HCT116 (cell line): ENCODE measurements around the gene KCNAB2. TPM values are rescaled to one million over a fixed set of nuclear protein-coding genes. Genes with fewer than 3 reads are reported as not detected.

Experiments used
- ATAC-seq: fragments of 200-7000 bp; cut with Tn5 transposase; 2 replicates; pipeline ENCODE4 v1.9.1; 2020; ENCODE audit warnings: mild to moderate bottlenecking, moderate library complexity
- BruUV-seq: library from RNA; stranded (reverse); fragments of 400-500 nt; replicated peaks from 2 replicates; lab custom pipeline; 2021; lab: Mats Ljungman, UMichigan
- CTCF ChIA-PET: fragments of 300-600 bp; sonication (Branson Sonifier 250); formaldehyde crosslinking; loops from one replicate; lab custom pipeline; 2021; ENCODE audit warnings: antibody characterized with exemption; lab: Charles Lee
- POLR2A ChIA-PET: fragments of 300-600, 350-600 bp; sonication (Branson Sonifier 250); formaldehyde crosslinking; loops from one replicate; lab custom pipeline; 2021; ENCODE audit warnings: antibody characterized with exemption; lab: Charles Lee
- RAD21 ChIA-PET, 2 experiments: fragments of 300-600 bp; sonication (Branson Sonifier 250); formaldehyde crosslinking; loops; one replicate each; lab custom pipeline; 2023; ENCODE audit warnings: low total read pairs in 2 of 2; ENCODE audit not compliant: uncharacterized antibody in 2 of 2, unreplicated experiment in 2 of 2, low non-redundant PET in 1 of 2; lab: Charles Lee
- DNase-seq: peaks from one replicate; pipeline ENCODE4 v3.0.0-alpha.2; 2010; ENCODE audit warnings: low read depth, low spot score
- H2AFZ ChIP-seq: fragments of 200-600 bp; shearing (Covaris generic), sonication (generic); 2 replicates; pipeline ENCODE4 v1.6.1; 2017; ENCODE audit warnings: low read depth, mixed run types, mixed read lengths, antibody characterized with exemption, low read length; ENCODE audit not compliant: poor library complexity, severe bottlenecking
- H3K27ac ChIP-seq: 2 replicates; pipeline ENCODE4 v1.5.1; 2012; ENCODE audit warnings: low read depth, low read length
- H3K27me3 ChIP-seq: fragments of 200-600 bp; sonication (generic); 2 replicates; pipeline ENCODE4 v1.6.1; 2016; ENCODE audit warnings: mixed run types, low read length, mixed read lengths; ENCODE audit not compliant: insufficient read depth
- H3K36me3 ChIP-seq, 2 experiments: fragments of 200-500 bp in 1 of 2; fragments of 200-600 bp in 1 of 2; sonication (Bioruptor generic) in 1 of 2; sonication (generic) in 1 of 2; 2 replicates each; pipeline versions ENCODE4 v1.5.1 to v1.6.1; 2014 to 2016; ENCODE audit warnings: low read length in 2 of 2, inconsistent platforms in 1 of 2, mixed read lengths in 1 of 2, mixed run types in 1 of 2; ENCODE audit not compliant: insufficient read depth in 2 of 2, control insufficient read depth in 1 of 2
- H3K4me1 ChIP-seq, 2 experiments: fragments of 200-600 bp in 1 of 2; sonication (generic) in 1 of 2; 2 replicates each; pipeline versions ENCODE4 v1.5.1 to v1.6.1; 2012 to 2017; ENCODE audit warnings: low read length in 2 of 2, inconsistent platforms in 1 of 2, mild to moderate bottlenecking in 1 of 2, mixed read lengths in 1 of 2, mixed run types in 1 of 2, moderate library complexity in 1 of 2; ENCODE audit not compliant: insufficient read depth in 2 of 2, control insufficient read depth in 1 of 2
- H3K4me2 ChIP-seq: fragments of 200-600 bp; sonication (generic); 2 replicates; pipeline ENCODE4 v1.6.1; 2017; ENCODE audit warnings: mixed run types, low read length, mixed read lengths
- H3K4me3 ChIP-seq, 2 experiments: fragments of 200-600 bp in 1 of 2; sonication (generic) in 1 of 2; replicated peaks in 1 of 2; 2 replicates each; pipeline ENCODE4 v1.5.1; 2011 to 2016; ENCODE audit warnings: low read length in 2 of 2, control low read depth in 1 of 2, low read depth in 1 of 2, mild to moderate bottlenecking in 1 of 2, mixed read lengths in 1 of 2, mixed run types in 1 of 2
- H3K79me2 ChIP-seq: fragments of 200-600 bp; sonication (generic); 2 replicates; pipeline ENCODE4 v1.6.1; 2017; ENCODE audit warnings: mild to moderate bottlenecking, mixed run types, low read length, moderate library complexity, mixed read lengths; ENCODE audit not compliant: insufficient read depth
- H3K9ac ChIP-seq: fragments of 200-600 bp; sonication (generic); 2 replicates; pipeline ENCODE4 v1.6.1; 2016; ENCODE audit warnings: low read length, mixed read lengths
- H3K9me2 ChIP-seq: fragments of 200-600 bp; sonication (generic), shearing (Covaris generic); 2 replicates; pipeline ENCODE4 v1.6.1; 2017; ENCODE audit warnings: mixed run types, mild to moderate bottlenecking, moderate library complexity; ENCODE audit not compliant: insufficient read depth
- H3K9me3 ChIP-seq, 2 experiments: fragments of 200-500 bp in 1 of 2; fragments of 200-600 bp in 1 of 2; sonication (Bioruptor generic) in 1 of 2; sonication (generic) in 1 of 2; 2 replicates each; pipeline ENCODE4 v1.6.1; 2014 to 2017; ENCODE audit warnings: low read length in 2 of 2, mixed read lengths in 2 of 2, inconsistent platforms in 1 of 2, low read depth in 1 of 2, mild to moderate bottlenecking in 1 of 2, mixed run types in 1 of 2, moderate library complexity in 1 of 2; ENCODE audit not compliant: control insufficient read depth in 1 of 2, insufficient read depth in 1 of 2
- H4K20me1 ChIP-seq: fragments of 200-600 bp; sonication (generic), shearing (Covaris generic); 2 replicates; pipeline ENCODE4 v1.6.1; 2017; ENCODE audit warnings: mixed run types, mild to moderate bottlenecking, moderate library complexity; ENCODE audit not compliant: insufficient read depth
- CEBPB ChIP-seq: IDR thresholded peaks from 2 replicates; pipeline ENCODE4 v1.6.1; 2012; ENCODE audit warnings: low read depth
- ELF1 ChIP-seq: IDR thresholded peaks from 2 replicates; pipeline ENCODE4 v1.6.1; 2012; ENCODE audit warnings: low read depth, borderline replicate concordance
- EZH2 ChIP-seq: fragments of 200-600 bp; sonication (generic); IDR thresholded peaks from 2 replicates; pipeline ENCODE4 v1.6.1; 2017; ENCODE audit warnings: antibody characterized with exemption, mixed run types
- FOSL1 ChIP-seq: IDR thresholded peaks from 2 replicates; pipeline ENCODE4 v1.6.1; 2012; ENCODE audit warnings: low read depth
- JUND ChIP-seq: IDR thresholded peaks from 2 replicates; pipeline ENCODE4 v1.6.1; 2012
- RAD21 ChIP-seq: IDR thresholded peaks from 2 replicates; pipeline ENCODE4 v1.6.1; 2012; ENCODE audit warnings: low read depth, mild to moderate bottlenecking
- SP1 ChIP-seq: IDR thresholded peaks from 2 replicates; pipeline ENCODE4 v1.6.1; 2012; ENCODE audit warnings: low read depth
- SRF ChIP-seq: IDR thresholded peaks from 2 replicates; pipeline ENCODE4 v1.6.1; 2012; ENCODE audit warnings: low read depth
- TCF7L2 ChIP-seq: IDR thresholded peaks from 2 replicates; pipeline ENCODE4 v1.7.0; 2011; ENCODE audit warnings: borderline replicate concordance, inconsistent platforms; ENCODE audit not compliant: insufficient read depth, insufficient read length; ENCODE audit errors: extremely low read depth
- ZFX ChIP-seq: fragments of 450-650 bp; IDR thresholded peaks from 2 replicates; pipeline ENCODE4 v1.6.1; 2017
- ZNF274 ChIP-seq: fragments of 200-500 bp; sonication (Bioruptor generic); IDR thresholded peaks from 2 replicates; pipeline ENCODE4 v1.6.1; 2014; ENCODE audit warnings: mild to moderate bottlenecking, low read depth, low read length, inconsistent platforms
- intact Hi-C: fragments of 100-400 bp; cut with micrococcal nuclease; formaldehyde crosslinking; loops from 2 replicates; pipeline ENCODE4 v1.10.0; 2022
- total RNA-seq: library from RNA; stranded (reverse); gene quantifications from one replicate; pipeline ENCODE4 v1.2.1, GENCODE V29; 2021; ENCODE audit not compliant: unreplicated experiment
- TF ChIP-seq, protein P1 (sequence below), 3 experiments: fragments of 200-600 bp in 1 of 3; sonication (generic) in 1 of 3; IDR thresholded peaks in 2 of 3; conservative IDR thresholded peaks in 1 of 3; 2 replicates each; pipeline ENCODE4 v1.5.1; 2012 to 2017; ENCODE audit warnings: low read depth in 2 of 3, low read length in 2 of 3, antibody characterized with exemption in 1 of 3, borderline replicate concordance in 1 of 3, control low read depth in 1 of 3, mild to moderate bottlenecking in 1 of 3, mixed read lengths in 1 of 3, mixed run types in 1 of 3, moderate library complexity in 1 of 3; ENCODE audit not compliant: insufficient read depth in 1 of 3
- TF ChIP-seq, protein P2 (sequence below): IDR thresholded peaks from 2 replicates; pipeline ENCODE4 v1.6.1; 2012
- TF ChIP-seq, protein P3 (sequence below): IDR thresholded peaks from 2 replicates; pipeline ENCODE4 v1.6.1; 2011; ENCODE audit warnings: mild to moderate bottlenecking, low read length, moderate library complexity; ENCODE audit not compliant: insufficient replicate concordance; ENCODE audit errors: extremely low read depth

KCNAB2 gene
- total RNA-seq, 1 experiment from 2014 or later = 18.1 TPM

DNA sequence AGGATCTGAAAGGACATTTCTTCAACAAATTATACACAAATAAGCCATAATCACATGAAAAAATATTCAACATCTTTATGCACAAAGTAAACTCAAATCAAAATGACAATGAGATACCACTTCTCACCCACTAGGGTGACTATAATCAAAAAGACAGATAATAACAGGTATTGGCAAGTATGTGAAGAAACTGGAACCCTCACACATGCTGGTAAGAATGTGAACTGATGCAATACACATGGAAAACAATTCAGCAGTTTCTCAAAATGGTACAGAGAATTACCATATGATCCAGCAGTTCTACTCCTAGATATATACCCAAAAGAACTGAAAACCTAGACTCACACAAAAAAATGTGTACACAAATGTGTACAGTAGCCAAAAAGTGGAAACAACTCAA is 71.9 kb downstream of the KCNAB2 start:
- TF ChIP-seq ZNF274 = no peak
- TF ChIP-seq, protein P1, sequence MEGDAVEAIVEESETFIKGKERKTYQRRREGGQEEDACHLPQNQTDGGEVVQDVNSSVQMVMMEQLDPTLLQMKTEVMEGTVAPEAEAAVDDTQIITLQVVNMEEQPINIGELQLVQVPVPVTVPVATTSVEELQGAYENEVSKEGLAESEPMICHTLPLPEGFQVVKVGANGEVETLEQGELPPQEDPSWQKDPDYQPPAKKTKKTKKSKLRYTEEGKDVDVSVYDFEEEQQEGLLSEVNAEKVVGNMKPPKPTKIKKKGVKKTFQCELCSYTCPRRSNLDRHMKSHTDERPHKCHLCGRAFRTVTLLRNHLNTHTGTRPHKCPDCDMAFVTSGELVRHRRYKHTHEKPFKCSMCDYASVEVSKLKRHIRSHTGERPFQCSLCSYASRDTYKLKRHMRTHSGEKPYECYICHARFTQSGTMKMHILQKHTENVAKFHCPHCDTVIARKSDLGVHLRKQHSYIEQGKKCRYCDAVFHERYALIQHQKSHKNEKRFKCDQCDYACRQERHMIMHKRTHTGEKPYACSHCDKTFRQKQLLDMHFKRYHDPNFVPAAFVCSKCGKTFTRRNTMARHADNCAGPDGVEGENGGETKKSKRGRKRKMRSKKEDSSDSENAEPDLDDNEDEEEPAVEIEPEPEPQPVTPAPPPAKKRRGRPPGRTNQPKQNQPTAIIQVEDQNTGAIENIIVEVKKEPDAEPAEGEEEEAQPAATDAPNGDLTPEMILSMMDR (IDR thresholded peaks at IDR 0.05 in 2 of 3, conservative IDR thresholded peaks at IDR 0.05 in 1 of 3; ENCODE audit: borderline replicate concordance in 1 of 3, insufficient read depth in 1 of 3, low read depth in 2 of 3, low read length in 2 of 3) = no peak
- no peak for TF ChIP-seq CEBPB
- TF ChIP-seq SRF = no peak
- TF ChIP-seq ZFX = no peak
- TF ChIP-seq EZH2 = no peak
- TF ChIP-seq ELF1 = no peak
- TF ChIP-seq RAD21 = no peak
- TF ChIP-seq, protein P2, sequence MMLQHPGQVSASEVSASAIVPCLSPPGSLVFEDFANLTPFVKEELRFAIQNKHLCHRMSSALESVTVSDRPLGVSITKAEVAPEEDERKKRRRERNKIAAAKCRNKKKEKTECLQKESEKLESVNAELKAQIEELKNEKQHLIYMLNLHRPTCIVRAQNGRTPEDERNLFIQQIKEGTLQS = no peak
- TF ChIP-seq FOSL1 = no peak
- TF ChIP-seq SP1 = no peak
- no peak for TF ChIP-seq TCF7L2
- TF ChIP-seq, protein P3, sequence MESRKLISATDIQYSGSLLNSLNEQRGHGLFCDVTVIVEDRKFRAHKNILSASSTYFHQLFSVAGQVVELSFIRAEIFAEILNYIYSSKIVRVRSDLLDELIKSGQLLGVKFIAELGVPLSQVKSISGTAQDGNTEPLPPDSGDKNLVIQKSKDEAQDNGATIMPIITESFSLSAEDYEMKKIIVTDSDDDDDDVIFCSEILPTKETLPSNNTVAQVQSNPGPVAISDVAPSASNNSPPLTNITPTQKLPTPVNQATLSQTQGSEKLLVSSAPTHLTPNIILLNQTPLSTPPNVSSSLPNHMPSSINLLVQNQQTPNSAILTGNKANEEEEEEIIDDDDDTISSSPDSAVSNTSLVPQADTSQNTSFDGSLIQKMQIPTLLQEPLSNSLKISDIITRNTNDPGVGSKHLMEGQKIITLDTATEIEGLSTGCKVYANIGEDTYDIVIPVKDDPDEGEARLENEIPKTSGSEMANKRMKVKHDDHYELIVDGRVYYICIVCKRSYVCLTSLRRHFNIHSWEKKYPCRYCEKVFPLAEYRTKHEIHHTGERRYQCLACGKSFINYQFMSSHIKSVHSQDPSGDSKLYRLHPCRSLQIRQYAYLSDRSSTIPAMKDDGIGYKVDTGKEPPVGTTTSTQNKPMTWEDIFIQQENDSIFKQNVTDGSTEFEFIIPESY = no peak
- no peak for TF ChIP-seq JUND
- TF ChIP-seq, all 23 proteins: peak for 0
- no peaks in the 10 kb centered on the region for H3K4me1 ChIP-seq
- intact Hi-C loops = no loop called here
- no peak overlapping the region for H3K27ac ChIP-seq
- no peak overlapping the region for H3K4me3 ChIP-seq
- H3K79me2 ChIP-seq = no peaks in the 10 kb centered on the region
- no peak overlapping the region for H3K4me2 ChIP-seq
- CTCF ChIA-PET = no interaction called here
- H3K9me2 ChIP-seq = no peaks in the 10 kb centered on the region
- no peaks in the 10 kb centered on the region for H3K36me3 ChIP-seq
- peaks cover 0 to 6% of the 10 kb centered on the region in 2 experiments; a peak in 1 of 4 replicates for H3K9me3 ChIP-seq
- POLR2A ChIA-PET = no interaction called here
- DNase-seq = no peak
- RAD21 ChIA-PET = no interaction called here
- no peak overlapping the region for H2AFZ ChIP-seq
- ATAC-seq = no peak
- BruUV-seq = no TSS peak
- no peaks in the 10 kb centered on the region for H3K27me3 ChIP-seq
- H3K9ac ChIP-seq = no peak overlapping the region
- H4K20me1 ChIP-seq = no peaks in the 10 kb centered on the region
